HG03442 (cell line): Measurements from ENCODE around the gene SYCP3.

Experiments used
- ATAC-seq: cut with Tn5 transposase; IDR thresholded peaks from one replicate; pipeline ENCODE4 v1.9.1; 2021; ENCODE audit warnings: mild to moderate bottlenecking, moderate library complexity; ENCODE audit not compliant: unreplicated experiment

Gene SYCP3

DNA sequence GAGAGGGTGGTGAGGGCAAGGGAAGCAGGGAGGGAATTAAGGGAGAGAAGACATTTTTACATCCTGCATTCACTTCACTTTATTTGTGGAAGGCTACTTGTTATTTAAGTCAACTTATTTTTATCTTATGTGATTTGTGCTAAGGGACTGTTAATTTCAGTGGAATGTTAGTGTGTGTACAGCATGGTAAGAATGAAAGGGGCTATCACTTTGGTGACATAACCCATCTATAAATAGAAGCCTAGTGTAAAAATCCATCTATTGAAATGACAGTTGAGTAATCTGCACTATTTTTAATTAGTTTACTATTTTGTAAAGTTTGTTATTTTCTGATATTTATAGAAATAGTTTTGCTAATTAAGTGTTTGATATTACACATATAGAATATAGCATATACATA lies 58.6 kb downstream of the SYCP3 start:
- no peak for ATAC-seq

GRCh38 chr12:101680240-101680639 lies 59.0 kb downstream of the SYCP3 start:
- no peak for ATAC-seq
